GM12878 (cell line): ENCODE results near the gene ZNF22. TPM values are rescaled to one million over a fixed set of nuclear protein-coding genes. Genes with fewer than 3 reads are reported as not detected.
A peak's percentile ranks its signal among the peaks of the same experiment; 100 is the strongest.

ENCODE experiments used
- ATAC-seq: fragments of 200-7000 bp; cut with Tn5 transposase; 3 replicates; pipeline ENCODE4 v1.9.1; 2020; ENCODE audit warnings: mild to moderate bottlenecking, moderate library complexity
- BruUV-seq: library from RNA; stranded (reverse); fragments of 400-500 nt; replicated peaks from 2 replicates; lab custom pipeline; 2021; lab: Mats Ljungman, UMichigan
- CTCF ChIA-PET: fragments of 300-600 bp; sonication (Branson Sonifier 250); formaldehyde crosslinking; extraction: SDS; loops from one replicate; lab custom pipeline; 2021; ENCODE audit warnings: inconsistent platforms; lab: Yijun Ruan, JAX
- POLR2A ChIA-PET: fragments of 350-600 bp; formaldehyde crosslinking; extraction: SDS; loops from one replicate; lab custom pipeline; 2021; ENCODE audit warnings: inconsistent platforms; lab: Charles Lee
- RAD21 ChIA-PET: fragments of 300-600 bp; sonication (Branson Sonifier 250); formaldehyde crosslinking; loops from one replicate; lab custom pipeline; 2023; ENCODE audit warnings: antibody characterized with exemption; ENCODE audit not compliant: unreplicated experiment; lab: Charles Lee
- SMC1A ChIA-PET: fragments of 300-600 bp; sonication (Branson Sonifier 250); formaldehyde crosslinking; loops from one replicate; lab custom pipeline; 2023; ENCODE audit not compliant: unreplicated experiment, uncharacterized antibody; lab: Charles Lee
- DNase-seq: peaks from one replicate; pipeline ENCODE4 v3.0.0-alpha.2; 2011; ENCODE audit warnings: low read depth, low spot score
- FAIRE-seq: peaks from 3 replicates; lab custom pipeline; 2011; peaks lifted over from hg19 to GRCh38; lab: Jason Lieb, UNC
- H2AFZ ChIP-seq: 2 replicates; pipeline ENCODE4 v1.6.0; 2011; ENCODE audit warnings: low read depth, low read length, control low read depth; ENCODE audit not compliant: control insufficient read depth
- H3K27ac ChIP-seq: 2 replicates; pipeline ENCODE4 v1.5.1; 2011; ENCODE audit warnings: control low read depth; ENCODE audit not compliant: control insufficient read depth, insufficient read depth
- H3K27me3 ChIP-seq, 2 experiments: replicated peaks in 1 of 2; 2 replicates each; pipeline versions ENCODE4 v1.6.0 to v1.6.1; 2011; ENCODE audit warnings: low read length in 1 of 2; ENCODE audit not compliant: control insufficient read depth in 2 of 2, insufficient read depth in 2 of 2
- H3K36me3 ChIP-seq, 2 experiments: 2 replicates each; pipeline ENCODE4 v1.5.1; 2011; ENCODE audit warnings: low read length in 1 of 2; ENCODE audit not compliant: control insufficient read depth in 2 of 2, insufficient read depth in 2 of 2
- H3K4me1 ChIP-seq: 2 replicates; pipeline ENCODE4 v1.6.1; 2011; ENCODE audit warnings: mild to moderate bottlenecking, low read length, moderate library complexity, mixed read lengths; ENCODE audit not compliant: control insufficient read depth, insufficient read depth
- H3K4me2 ChIP-seq: 2 replicates; pipeline ENCODE4 v1.6.0; 2011; ENCODE audit warnings: control low read depth; ENCODE audit not compliant: control insufficient read depth, insufficient read depth
- H3K4me3 ChIP-seq: fragments of 200-600 bp; sonication (generic); 2 replicates; pipeline ENCODE4 v1.5.1; 2016
- H3K79me2 ChIP-seq: 2 replicates; pipeline ENCODE4 v1.6.0; 2011; ENCODE audit warnings: low read length; ENCODE audit not compliant: control insufficient read depth, insufficient read depth
- H3K9ac ChIP-seq: 2 replicates; pipeline ENCODE4 v1.8.0; 2011; ENCODE audit warnings: low read length, control low read depth, mixed read lengths; ENCODE audit not compliant: control insufficient read depth, insufficient read depth
- H3K9me3 ChIP-seq: replicated peaks from 3 replicates; pipeline ENCODE4 v1.5.1; 2011; ENCODE audit warnings: mild to moderate bottlenecking, low read length; ENCODE audit not compliant: control insufficient read depth, insufficient read depth
- H4K20me1 ChIP-seq: 2 replicates; pipeline ENCODE4 v1.6.0; 2011; ENCODE audit not compliant: control insufficient read depth, insufficient read depth
- ATF7 ChIP-seq: fragments of 450-650 bp; IDR thresholded peaks from 2 replicates; pipeline ENCODE4 v1.6.1; 2016; ENCODE audit warnings: low read depth, mild to moderate bottlenecking
- CHD1 ChIP-seq: IDR thresholded peaks from 2 replicates; pipeline ENCODE4 v1.6.1; 2012; ENCODE audit warnings: low read depth, low read length, improper control_type of control experiment
- ESRRA ChIP-seq: IDR thresholded peaks from 2 replicates; pipeline ENCODE4 v1.6.1; 2012; ENCODE audit warnings: mild to moderate bottlenecking, low read length, improper control_type of control experiment
- POU2F2 ChIP-seq: IDR thresholded peaks from 3 replicates; pipeline ENCODE4 v1.6.1; 2011; ENCODE audit warnings: low read depth, mild to moderate bottlenecking, low read length, borderline replicate concordance
- ZNF384 ChIP-seq: IDR thresholded peaks from 2 replicates; pipeline ENCODE4 v1.6.1; 2012; ENCODE audit warnings: low read depth, mild to moderate bottlenecking, low read length, improper control_type of control experiment, borderline replicate concordance
- WGBS: methylation state at CpG from one replicate; pipeline ENCODE4 v1.1.6; 2016; ENCODE audit warnings: low lambda C conversion rate; ENCODE audit not compliant: insufficient replicate concordance, insufficient coverage; ENCODE audit errors: missing lambda C conversion rate; 5-methylcytosine and 5-hydroxymethylcytosine counted together
- in situ Hi-C: fragments of 300-500 bp; cut with MboI; formaldehyde crosslinking; loops from 9 replicates; pipeline ENCODE4 v1.14.3; 2018; ENCODE audit warnings: mixed read lengths
- intact Hi-C: fragments of 100-400 bp; cut with micrococcal nuclease; formaldehyde crosslinking; loops from one replicate; pipeline ENCODE4 v1.14.2; 2022; ENCODE audit not compliant: unreplicated experiment
- polyA plus RNA-seq, 11 experiments: library from polyadenylated mRNA; depleted of rRNA in 4 of 11; unstranded in 6 of 11; stranded (reverse) in 5 of 11; fragments of >200 nt; fragmentation: Nextera tagmentation in 4 of 11; fragmentation: Illumina TruSeq in 1 of 11; extraction: Ambion mirVana in 4 of 11; extraction: Trizol in 1 of 11; gene quantifications; 1 replicate in 1 of 11; 2 replicates in 10 of 11; pipeline versions ENCODE4 v1.2.1 to v1.2.3, GENCODE V29; 2011 to 2016; ENCODE audit warnings: inconsistent platforms in 2 of 11, missing spikeins in 2 of 11, low read depth in 1 of 11
- total RNA-seq, 4 experiments: library from RNA; depleted of rRNA in 3 of 4; stranded (reverse); fragments of >200 nt in 3 of 4; fragmentation: Illumina TruSeq in 1 of 4; extraction: Trizol in 1 of 4; gene quantifications; 2 replicates each; pipeline versions ENCODE4 v1.2.1 to v1.2.3, GENCODE V29; 2013 to 2021
- TF ChIP-seq, protein P1 (sequence below): fragments of 450-650 bp; formaldehyde crosslinking; IDR thresholded peaks from 2 replicates; pipeline ENCODE4 v1.5.0; 2022; ENCODE audit warnings: mild to moderate bottlenecking, missing genetic modification characterization
- TF ChIP-seq, protein P2 (sequence below), 3 experiments: IDR thresholded peaks in 2 of 3; conservative IDR thresholded peaks in 1 of 3; 2 replicates each; pipeline ENCODE4 v1.5.1; 2011; ENCODE audit warnings: low read depth in 3 of 3, low read length in 3 of 3, mild to moderate bottlenecking in 3 of 3, control low read depth in 2 of 3, moderate library complexity in 2 of 3, inconsistent platforms in 1 of 3, mixed read lengths in 1 of 3; ENCODE audit not compliant: control insufficient read depth in 2 of 3, insufficient read depth in 1 of 3; ENCODE audit errors: extremely low read depth in 1 of 3

ZNF22 gene
- total and polyA plus RNA-seq, 10 of the 15 experiments (the other 5 are each of a cell fraction or from before 2014, with no cell fraction given): 31.1 to 74.4 (median 43.8) TPM

DNA sequence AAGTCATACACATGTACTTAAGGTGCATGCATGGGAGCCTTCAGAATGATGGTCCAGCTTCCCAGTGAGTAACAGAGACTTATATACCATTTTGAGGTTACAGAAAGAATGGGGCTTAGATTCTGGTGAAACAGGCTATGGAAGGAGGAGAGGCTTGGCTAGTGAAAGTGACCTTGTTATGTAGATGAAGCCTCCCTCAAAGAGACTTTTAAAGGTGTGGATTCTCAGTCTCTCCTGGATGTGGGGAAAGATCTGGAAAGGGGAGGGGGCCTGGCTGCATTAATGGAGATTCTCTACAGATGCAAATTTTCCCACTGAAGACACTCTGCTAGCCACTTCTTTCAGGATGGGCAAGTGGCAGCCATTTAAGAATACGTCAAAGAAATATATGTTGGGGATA lies 35.6 kb upstream of the ZNF22 start:
- peak overlapping the region; percentile 85 for H3K27ac ChIP-seq
- TF ChIP-seq ATF7 (no peak), CHD1 (no peak)
- TSS peak; percentile 82 for BruUV-seq
- no peaks in the 10 kb centered on the region for H3K36me3 ChIP-seq
- H4K20me1 ChIP-seq: no peaks in the 10 kb centered on the region
- POLR2A ChIA-PET: interaction anchor here (0.9 to 14.0 kb wide), 4 partner anchors 9 to 36 kb away, joined by 3 to 174 read pairs (median 56); partner anchors contain the start of gene DEPP1
- no peak overlapping the region; the same call in 1 of the 2 replicates for H3K9ac ChIP-seq
- peak overlapping the region; percentile 82 for H3K4me2 ChIP-seq
- peaks cover 29% of the 10 kb centered on the region for H3K79me2 ChIP-seq
- 88% methylated on average over 1 of the region's 1 CpG for WGBS
- RAD21 ChIA-PET: interaction anchor here (5.0 to 9.2 kb wide), 4 partner anchors 8 to 32 kb away, joined by 34 to 124 read pairs (median 57); partner anchors contain the start of gene DEPP1
- DNase-seq (no peak), ATAC-seq (no peak), FAIRE-seq (no peak)
- no peaks in the 10 kb centered on the region for H3K27me3 ChIP-seq
- no peak overlapping the region for H2AFZ ChIP-seq
- H3K4me1 ChIP-seq: peaks cover 85% of the 10 kb centered on the region
- in situ Hi-C loops (loop anchor here (10.0 to 25.0 kb wide), 2 partner anchors 1560 to 1803 kb away; partner anchors contain the start of gene HNRNPF), intact Hi-C loops (loop anchor here (10.0 kb wide), 2 partner anchors 410 to 1820 kb away; partner anchors contain the start of gene ALOX5)
- H3K4me3 ChIP-seq: no peak overlapping the region
- CTCF ChIA-PET: interaction anchor here (1.7 to 9.1 kb wide), 9 partner anchors 8 to 36 kb away, joined by 4 to 116 read pairs (median 10); partner anchors contain the start of gene DEPP1
- SMC1A ChIA-PET: interaction anchor here (0.7 to 9.3 kb wide), 10 partner anchors 8 to 561 kb away, joined by 3 to 147 read pairs (median 15); partner anchors contain the start of genes DEPP1 and ZNF22
- no peaks in the 10 kb centered on the region for H3K9me3 ChIP-seq

DNA sequence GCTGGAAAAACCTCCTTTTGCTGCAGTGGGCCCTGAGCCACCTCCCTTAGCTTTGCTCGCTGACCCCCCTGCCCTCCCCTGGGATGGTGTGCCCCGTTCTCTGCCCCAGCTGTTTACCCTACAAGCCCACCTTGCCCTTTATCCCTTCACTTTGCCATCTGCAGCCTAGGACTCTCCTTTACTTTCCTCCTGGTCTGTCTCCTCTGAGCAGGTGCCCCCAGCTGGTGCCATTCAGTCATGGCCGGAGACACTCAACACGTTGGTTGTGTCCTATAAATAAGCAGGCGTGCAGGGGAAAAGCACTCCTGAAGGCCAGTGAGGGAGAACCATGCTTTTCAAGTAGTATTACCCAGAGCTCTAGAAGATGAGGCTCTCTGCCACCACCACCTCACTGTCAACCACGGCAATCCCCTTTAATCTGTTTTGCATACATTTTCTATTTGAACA lies 35.0 kb upstream of the ZNF22 start:
- H3K9me3 ChIP-seq: no peaks in the 10 kb centered on the region
- ATAC-seq (peak; percentile 49), FAIRE-seq (no peak), DNase-seq (no peak)
- BruUV-seq: no TSS peak
- ChIA-PET CTCF (interaction anchor here (0.6 to 9.1 kb wide), 15 partner anchors 8 to 1547 kb away, joined by 3 to 116 read pairs (median 5); partner anchors contain the start of gene DEPP1), SMC1A (interaction anchor here (0.8 to 9.3 kb wide), 11 partner anchors 8 to 41 kb away, joined by 3 to 147 read pairs (median 5); partner anchors contain the start of genes DEPP1 and ZNF22), POLR2A (interaction anchor here (0.6 to 14.0 kb wide), 7 partner anchors 9 to 69 kb away, joined by 3 to 174 read pairs (median 3); partner anchors contain the start of gene DEPP1), RAD21 (interaction anchor here (1.2 to 9.2 kb wide), 5 partner anchors 8 to 35 kb away, joined by 3 to 124 read pairs (median 54); partner anchors contain the start of genes DEPP1 and ZNF22)
- H3K4me2 ChIP-seq: peak overlapping the region; percentile 82
- intact Hi-C loops (loop anchor here (1.0 to 10.0 kb wide), 4 partner anchors 10 to 1821 kb away; partner anchors contain the start of gene ALOX5), in situ Hi-C loops (loop anchor here (10.0 to 25.0 kb wide), 2 partner anchors 1561 to 1803 kb away; partner anchors contain the start of gene HNRNPF)
- no peaks in the 10 kb centered on the region for H4K20me1 ChIP-seq
- WGBS: 5% methylated on average over 6 of the region's 6 CpGs
- peak overlapping the region; percentile 40; the same call in 1 of the 2 replicates for H3K9ac ChIP-seq
- peaks cover 0 to under 1% of the 10 kb centered on the region in 2 experiments; a peak in 1 of 4 replicates for H3K36me3 ChIP-seq
- no peaks in the 10 kb centered on the region for H3K27me3 ChIP-seq
- H3K4me3 ChIP-seq: peak overlapping the region; percentile 50
- peak overlapping the region; percentile 85 for H3K27ac ChIP-seq
- peaks cover 81% of the 10 kb centered on the region for H3K4me1 ChIP-seq
- peaks cover 24% of the 10 kb centered on the region for H3K79me2 ChIP-seq
- peak overlapping the region; percentile 67; the same call in 1 of the 2 replicates for H2AFZ ChIP-seq
- peak; percentile 70; the same call in 2 of the 3 replicates for TF ChIP-seq POU2F2
- no peak for TF ChIP-seq ESRRA
- TF ChIP-seq, protein P1, sequence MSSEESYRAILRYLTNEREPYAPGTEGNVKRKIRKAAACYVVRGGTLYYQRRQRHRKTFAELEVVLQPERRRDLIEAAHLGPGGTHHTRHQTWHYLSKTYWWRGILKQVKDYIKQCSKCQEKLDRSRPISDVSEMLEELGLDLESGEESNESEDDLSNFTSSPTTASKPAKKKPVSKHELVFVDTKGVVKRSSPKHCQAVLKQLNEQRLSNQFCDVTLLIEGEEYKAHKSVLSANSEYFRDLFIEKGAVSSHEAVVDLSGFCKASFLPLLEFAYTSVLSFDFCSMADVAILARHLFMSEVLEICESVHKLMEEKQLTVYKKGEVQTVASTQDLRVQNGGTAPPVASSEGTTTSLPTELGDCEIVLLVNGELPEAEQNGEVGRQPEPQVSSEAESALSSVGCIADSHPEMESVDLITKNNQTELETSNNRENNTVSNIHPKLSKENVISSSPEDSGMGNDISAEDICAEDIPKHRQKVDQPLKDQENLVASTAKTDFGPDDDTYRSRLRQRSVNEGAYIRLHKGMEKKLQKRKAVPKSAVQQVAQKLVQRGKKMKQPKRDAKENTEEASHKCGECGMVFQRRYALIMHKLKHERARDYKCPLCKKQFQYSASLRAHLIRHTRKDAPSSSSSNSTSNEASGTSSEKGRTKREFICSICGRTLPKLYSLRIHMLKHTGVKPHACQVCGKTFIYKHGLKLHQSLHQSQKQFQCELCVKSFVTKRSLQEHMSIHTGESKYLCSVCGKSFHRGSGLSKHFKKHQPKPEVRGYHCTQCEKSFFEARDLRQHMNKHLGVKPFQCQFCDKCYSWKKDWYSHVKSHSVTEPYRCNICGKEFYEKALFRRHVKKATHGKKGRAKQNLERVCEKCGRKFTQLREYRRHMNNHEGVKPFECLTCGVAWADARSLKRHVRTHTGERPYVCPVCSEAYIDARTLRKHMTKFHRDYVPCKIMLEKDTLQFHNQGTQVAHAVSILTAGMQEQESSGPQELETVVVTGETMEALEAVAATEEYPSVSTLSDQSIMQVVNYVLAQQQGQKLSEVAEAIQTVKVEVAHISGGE (CRISPR knock-in tag): no peak
- TF ChIP-seq, protein P2, sequence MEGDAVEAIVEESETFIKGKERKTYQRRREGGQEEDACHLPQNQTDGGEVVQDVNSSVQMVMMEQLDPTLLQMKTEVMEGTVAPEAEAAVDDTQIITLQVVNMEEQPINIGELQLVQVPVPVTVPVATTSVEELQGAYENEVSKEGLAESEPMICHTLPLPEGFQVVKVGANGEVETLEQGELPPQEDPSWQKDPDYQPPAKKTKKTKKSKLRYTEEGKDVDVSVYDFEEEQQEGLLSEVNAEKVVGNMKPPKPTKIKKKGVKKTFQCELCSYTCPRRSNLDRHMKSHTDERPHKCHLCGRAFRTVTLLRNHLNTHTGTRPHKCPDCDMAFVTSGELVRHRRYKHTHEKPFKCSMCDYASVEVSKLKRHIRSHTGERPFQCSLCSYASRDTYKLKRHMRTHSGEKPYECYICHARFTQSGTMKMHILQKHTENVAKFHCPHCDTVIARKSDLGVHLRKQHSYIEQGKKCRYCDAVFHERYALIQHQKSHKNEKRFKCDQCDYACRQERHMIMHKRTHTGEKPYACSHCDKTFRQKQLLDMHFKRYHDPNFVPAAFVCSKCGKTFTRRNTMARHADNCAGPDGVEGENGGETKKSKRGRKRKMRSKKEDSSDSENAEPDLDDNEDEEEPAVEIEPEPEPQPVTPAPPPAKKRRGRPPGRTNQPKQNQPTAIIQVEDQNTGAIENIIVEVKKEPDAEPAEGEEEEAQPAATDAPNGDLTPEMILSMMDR (IDR thresholded peaks at IDR 0.05 in 2 of 3, conservative IDR thresholded peaks at IDR 0.05 in 1 of 3; ENCODE audit: control insufficient read depth in 2 of 3, extremely low read depth in 1 of 3, insufficient read depth in 1 of 3, low read depth in 3 of 3, low read length in 3 of 3): 0 out of 6 replicates have a peak, but pooled peaks of 2 of the 3 experiments have one; percentile 7 to 8
- TF ChIP-seq ZNF384: no peak
